Activated CD8-positive, alpha-beta memory T cell treated with anti-CD3 and anti-CD28 coated beads, Interleukin-2, amount 10 ng/mL, durations not matched to agents 7 days and 5 days (primary cell): ENCODE measurements around the gene MCM3AP. TPM values are rescaled to one million over a fixed set of nuclear protein-coding genes. Genes with fewer than 3 reads are reported as not detected.
"Not testable (repeated sequence)": the region's sequence is repeated elsewhere in the genome, so short reads cannot be mapped to it uniquely, and the experiment has no call there.

Source experiments
- ATAC-seq: fragments of 150-1000 bp; cut with Tn5 transposase; one replicate; pipeline ENCODE4 v1.10.0; 2021; ENCODE audit warnings: moderate library complexity
- CTCF ChIA-PET: fragments of 350-600 bp; sonication (Branson Sonifier 250); formaldehyde crosslinking; loops from one replicate; lab custom pipeline; 2021; ENCODE audit warnings: antibody characterized with exemption; lab: Charles Lee
- DNase-seq: peaks from one replicate; pipeline ENCODE4 v3.0.0-alpha.2; 2020
- H3K27ac Mint-ChIP-seq: one replicate; pipeline ENCODE4 v1.8.0; 2021; ENCODE audit warnings: mild to moderate bottlenecking, mixed read lengths
- H3K27me3 Mint-ChIP-seq: one replicate; pipeline ENCODE4 v1.8.0; 2021; ENCODE audit warnings: mixed read lengths
- H3K36me3 Mint-ChIP-seq: one replicate; pipeline ENCODE4 v1.8.0; 2021; ENCODE audit warnings: mild to moderate bottlenecking, mixed read lengths
- H3K4me1 Mint-ChIP-seq: one replicate; pipeline ENCODE4 v1.8.0; 2021; ENCODE audit warnings: mixed read lengths
- H3K4me3 Mint-ChIP-seq: one replicate; pipeline ENCODE4 v1.8.0; 2021; ENCODE audit warnings: mild to moderate bottlenecking, moderate library complexity, mixed read lengths
- H3K9me3 Mint-ChIP-seq: one replicate; pipeline ENCODE4 v1.8.0; 2022; ENCODE audit warnings: low read depth, mixed read lengths
- total RNA-seq, 2 experiments: library from RNA; stranded (reverse); gene quantifications; one replicate each; pipeline ENCODE4 v1.2.3, GENCODE V29; 2021

The MCM3AP gene
- total RNA-seq, 2 experiments from 2014 or later: 134 to 139 TPM

DNA sequence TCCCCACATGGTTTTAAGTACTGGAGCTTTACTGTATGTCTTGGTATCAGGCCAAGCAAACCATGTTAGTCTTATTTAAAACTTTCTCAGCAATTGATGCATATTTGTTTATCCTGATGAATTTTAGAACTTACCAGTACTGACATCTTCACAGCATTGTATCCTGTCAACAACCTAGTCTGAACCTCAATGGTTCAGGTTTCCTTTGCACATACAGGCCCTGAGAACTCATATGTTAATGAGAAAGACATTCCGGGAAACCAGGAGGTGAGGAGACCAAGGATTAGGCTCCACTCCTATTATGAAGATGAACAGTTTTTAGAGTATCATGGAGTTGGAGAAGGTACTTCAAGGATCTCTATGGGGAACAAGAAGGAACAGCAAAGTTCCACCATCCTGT lies 43.8 kb downstream of the MCM3AP start:
- Mint-ChIP-seq H3K4me1 (peaks cover 36% of the 10 kb centered on the region), H3K36me3 (peaks cover 57% of the 10 kb centered on the region), H3K27ac (peak overlapping the region; percentile 62)
- H3K27me3 Mint-ChIP-seq, DNase-seq, ATAC-seq, H3K9me3 Mint-ChIP-seq, H3K4me3 Mint-ChIP-seq: not testable (repeated sequence)
- CTCF ChIA-PET: interaction anchor here (1.3 to 2.3 kb wide), 3 partner anchors 9 to 98 kb away, joined by 5 to 7 read pairs (median 5); no protein-coding TSS in a partner anchor

DNA sequence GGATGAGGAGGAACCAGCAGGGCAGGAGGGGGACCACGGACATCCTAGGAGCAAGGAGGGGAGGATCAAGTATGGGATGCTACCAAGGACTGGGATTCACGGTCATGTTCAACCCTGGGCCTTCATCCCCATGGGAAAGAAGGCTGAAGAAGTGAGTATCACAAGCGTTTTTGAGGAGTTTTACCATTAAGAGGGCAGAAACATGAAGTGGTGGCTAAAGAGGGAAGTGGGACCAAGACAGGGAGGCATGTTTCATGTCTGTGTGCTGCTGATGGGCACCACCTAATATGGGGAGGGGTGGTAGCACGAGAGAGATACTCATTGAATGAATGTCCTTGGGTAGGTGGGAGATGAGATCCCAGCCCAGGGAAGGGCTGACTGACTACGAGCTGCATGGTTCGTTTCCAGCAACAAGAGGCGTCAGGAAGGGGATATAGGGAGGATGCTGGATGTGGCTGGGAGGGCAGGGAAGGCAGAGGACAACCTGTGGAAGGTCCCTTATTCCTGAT lies 45.5 kb downstream of the MCM3AP start:
- Mint-ChIP-seq H3K4me1 (peaks cover 32% of the 10 kb centered on the region), H3K27me3 (no peaks in the 10 kb centered on the region), H3K4me3 (no peak overlapping the region), H3K36me3 (peaks cover 62% of the 10 kb centered on the region), H3K27ac (no peak overlapping the region), H3K9me3 (no peaks in the 10 kb centered on the region)
- DNase-seq (no peak), ATAC-seq (no peak)
- CTCF ChIA-PET: interaction anchor here (1.2 to 2.3 kb wide), 2 partner anchors 15 to 97 kb away, joined by 3 to 7 read pairs; no protein-coding TSS in a partner anchor

DNA sequence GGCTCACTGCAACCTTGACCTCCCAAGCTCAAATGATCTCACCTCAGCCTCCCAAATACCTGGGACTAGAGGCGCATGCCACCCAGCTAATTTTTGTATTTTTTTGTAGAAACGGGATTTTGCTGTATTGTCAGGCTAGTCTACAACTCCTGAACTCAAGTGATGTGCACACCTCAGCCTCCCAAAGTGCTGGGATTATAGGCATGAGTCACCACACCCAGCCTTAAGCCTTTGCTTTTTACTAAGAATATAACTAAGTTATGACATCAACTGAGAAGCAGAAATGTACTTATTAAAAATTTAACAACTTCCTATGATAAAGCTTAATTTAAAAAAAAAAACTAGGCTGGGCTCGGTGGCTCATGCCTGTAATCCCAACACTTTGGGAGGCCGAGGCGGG lies 47.9 kb downstream of the MCM3AP start:
- H3K27me3 Mint-ChIP-seq: no peaks in the 10 kb centered on the region
- no peak overlapping the region for H3K27ac Mint-ChIP-seq
- H3K4me1 Mint-ChIP-seq: peaks cover 30% of the 10 kb centered on the region
- H3K36me3 Mint-ChIP-seq: peaks cover 62% of the 10 kb centered on the region
- H3K4me3 Mint-ChIP-seq: no peak overlapping the region
- no peaks in the 10 kb centered on the region for H3K9me3 Mint-ChIP-seq
- CTCF ChIA-PET: no interaction called here
- DNase-seq: no peak
- ATAC-seq: no peak

DNA sequence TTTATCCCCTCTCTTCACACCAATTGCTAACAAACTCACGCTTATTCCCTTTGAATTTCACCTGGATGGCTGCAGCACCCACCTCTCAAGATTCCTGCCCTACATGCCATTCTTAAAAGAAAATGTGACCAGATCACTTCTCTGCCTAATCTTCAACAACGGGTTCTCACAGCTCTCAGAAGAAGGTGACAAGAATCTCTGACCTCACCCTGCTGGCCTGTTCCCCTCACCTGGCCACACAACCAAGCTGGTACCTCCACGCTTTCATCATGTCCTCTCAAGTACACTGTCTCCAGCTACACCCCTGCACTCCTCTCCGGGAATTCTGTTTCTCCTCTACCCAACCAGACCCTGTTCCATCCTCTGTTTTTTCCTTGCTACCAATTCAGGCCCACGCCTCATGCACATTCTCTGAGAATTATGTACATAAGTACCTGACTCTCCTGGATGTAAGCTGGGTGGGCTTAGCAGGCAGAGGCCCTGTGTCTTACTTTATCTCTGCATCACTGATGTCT lies 50.9 kb downstream of the MCM3AP start:
- ATAC-seq (no peak), DNase-seq (peak; percentile 18)
- CTCF ChIA-PET: interaction anchor here (0.7 kb wide), 2 partner anchors 11 to 261 kb away, joined by 3 read pairs; no protein-coding TSS in a partner anchor
- peak overlapping the region; percentile 5 for H3K27ac Mint-ChIP-seq
- no peak overlapping the region for H3K4me3 Mint-ChIP-seq
- H3K9me3 Mint-ChIP-seq: no peaks in the 10 kb centered on the region
- peaks cover 36% of the 10 kb centered on the region for H3K4me1 Mint-ChIP-seq
- no peaks in the 10 kb centered on the region for H3K27me3 Mint-ChIP-seq
- H3K36me3 Mint-ChIP-seq: peaks cover 53% of the 10 kb centered on the region

DNA sequence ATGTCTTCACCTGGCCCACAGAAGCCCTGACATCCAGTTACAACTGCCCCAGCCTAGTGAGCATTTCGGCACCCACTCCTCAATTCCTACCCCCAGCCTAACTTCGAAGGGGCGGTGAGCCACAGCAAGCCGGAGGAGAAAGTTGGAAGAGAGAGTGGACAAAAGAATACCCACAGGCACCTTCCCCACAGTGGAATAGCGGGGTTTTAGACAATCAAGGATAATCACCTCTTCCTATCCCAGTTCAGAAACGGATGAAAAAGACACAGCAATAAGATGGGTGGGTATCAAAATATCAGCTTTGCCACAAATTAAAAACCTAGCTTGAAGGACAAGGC lies 55.5 kb downstream of the MCM3AP start:
- peak overlapping the region; percentile 85 for H3K4me3 Mint-ChIP-seq
- peak overlapping the region; percentile 71 for H3K27ac Mint-ChIP-seq
- DNase-seq: no peak
- CTCF ChIA-PET: interaction anchor here (0.7 to 3.1 kb wide), 8 partner anchors 14 to 256 kb away, joined by 3 to 11 read pairs (median 4); partner anchors contain the start of genes C21orf58, MCM3AP and YBEY
- peaks cover 61% of the 10 kb centered on the region for H3K4me1 Mint-ChIP-seq
- H3K36me3 Mint-ChIP-seq: peaks cover 31% of the 10 kb centered on the region
- ATAC-seq: no peak
- H3K9me3 Mint-ChIP-seq: no peaks in the 10 kb centered on the region
- H3K27me3 Mint-ChIP-seq: no peaks in the 10 kb centered on the region

DNA sequence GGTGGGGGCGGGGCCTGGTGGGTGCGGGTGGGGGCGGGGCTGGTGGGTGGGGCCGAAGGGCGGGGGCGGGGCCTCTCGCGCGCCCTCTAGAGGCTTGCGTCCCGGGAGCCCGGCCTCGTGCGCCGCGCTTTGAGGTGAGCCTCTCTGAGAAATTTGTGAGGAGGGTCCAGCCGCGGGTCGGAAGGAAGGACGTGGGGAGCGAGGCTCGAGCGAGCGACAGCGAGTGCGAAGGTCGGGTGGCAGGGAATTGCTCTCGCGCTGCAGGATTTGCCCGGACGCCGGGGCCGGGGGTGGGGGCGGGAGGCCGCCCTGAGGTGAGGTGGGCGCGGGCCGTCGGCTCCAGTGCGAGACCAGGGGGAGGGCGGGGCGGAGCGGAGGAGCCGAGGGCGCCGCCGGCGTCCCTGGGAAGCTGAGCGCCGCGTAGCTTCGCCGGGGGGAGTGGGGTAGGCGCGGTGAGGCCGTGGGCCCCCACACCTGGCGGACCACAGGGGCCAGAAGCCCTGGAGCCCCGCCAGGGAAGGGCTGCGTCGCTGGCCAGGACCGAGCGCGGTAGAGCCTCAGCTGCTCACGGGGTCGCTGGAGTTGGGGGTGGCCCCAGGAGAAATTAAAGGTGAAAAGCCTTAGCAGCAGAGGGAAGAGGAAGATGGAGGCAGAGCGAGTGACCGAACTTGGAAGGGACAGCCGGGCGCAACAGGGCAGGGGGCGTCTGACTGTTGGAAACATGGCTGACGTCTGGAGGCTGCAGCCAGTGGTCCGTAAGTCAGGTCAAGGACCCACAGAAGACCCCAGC lies 56.1 kb downstream of the MCM3AP start:
- ATAC-seq: peak; percentile 35
- CTCF ChIA-PET: interaction anchor here (0.7 to 3.1 kb wide), 9 partner anchors 14 to 256 kb away, joined by 3 to 11 read pairs (median 4); partner anchors contain the start of genes C21orf58, MCM3AP and YBEY
- peaks cover 55% of the 10 kb centered on the region for H3K4me1 Mint-ChIP-seq
- DNase-seq: no peak
- H3K27ac Mint-ChIP-seq: peak overlapping the region; percentile 93
- H3K9me3 Mint-ChIP-seq: no peaks in the 10 kb centered on the region
- peak overlapping the region; percentile 85 for H3K4me3 Mint-ChIP-seq
- no peaks in the 10 kb centered on the region for H3K27me3 Mint-ChIP-seq
- H3K36me3 Mint-ChIP-seq: peaks cover 26% of the 10 kb centered on the region

DNA sequence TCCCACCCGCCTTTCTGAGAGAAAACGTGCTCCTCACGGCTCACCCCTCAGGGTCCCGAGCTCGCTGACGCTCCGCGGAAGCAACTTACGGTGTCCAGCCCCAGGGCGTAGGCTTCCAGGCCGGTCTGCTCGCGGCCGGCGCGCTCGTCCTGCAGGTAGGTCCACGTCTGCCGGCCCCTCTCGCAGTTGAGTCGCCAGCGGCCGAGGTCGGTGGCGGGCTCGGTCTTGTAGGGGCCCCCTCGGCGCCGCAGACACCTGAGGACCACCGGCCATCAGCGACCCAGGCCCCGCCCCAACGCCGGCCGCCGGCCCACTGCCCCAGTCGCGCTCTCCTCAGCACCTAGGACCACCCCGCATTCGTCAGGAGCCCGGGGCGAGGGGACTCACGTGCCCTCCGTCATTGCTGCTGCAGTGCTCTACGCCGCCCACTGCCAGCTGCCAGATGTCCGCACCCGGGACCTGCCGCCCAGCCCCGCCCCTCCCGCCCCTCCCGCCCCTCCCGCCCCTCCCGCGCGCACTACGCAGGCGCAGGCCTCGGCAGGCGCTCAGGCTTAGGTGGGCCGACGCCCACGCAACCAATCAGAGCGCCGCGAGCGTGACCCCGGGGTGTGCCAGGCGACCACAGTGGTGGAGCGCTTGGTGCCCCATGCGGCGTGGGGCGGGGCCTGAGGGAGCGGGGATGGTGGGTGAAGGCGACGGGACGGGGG lies 56.9 kb downstream of the MCM3AP start, which contains the start of gene LSS:
TSS of gene LSS (minus strand) at position 430 of the 707 bp plus-strand sequence. CDS start at position 401, 29 bp downstream.
- ATAC-seq (peak; percentile 96), DNase-seq (peak; percentile 99)
- H3K27ac Mint-ChIP-seq: peak within 1 kb of the TSS; percentile 93
- CTCF ChIA-PET: interaction anchor here (1.3 to 3.1 kb wide), 3 partner anchors 57 to 85 kb away, joined by 3 to 11 read pairs (median 10); partner anchors contain the start of genes MCM3AP and YBEY
- H3K27me3 Mint-ChIP-seq: no peaks in the 10 kb centered on the region
- H3K36me3 Mint-ChIP-seq: peaks cover 18% of the 10 kb centered on the region
- H3K4me1 Mint-ChIP-seq: peaks cover 47% of the 10 kb centered on the region
- no peaks in the 10 kb centered on the region for H3K9me3 Mint-ChIP-seq
- peak within 1 kb of the TSS; percentile 85 for H3K4me3 Mint-ChIP-seq

DNA sequence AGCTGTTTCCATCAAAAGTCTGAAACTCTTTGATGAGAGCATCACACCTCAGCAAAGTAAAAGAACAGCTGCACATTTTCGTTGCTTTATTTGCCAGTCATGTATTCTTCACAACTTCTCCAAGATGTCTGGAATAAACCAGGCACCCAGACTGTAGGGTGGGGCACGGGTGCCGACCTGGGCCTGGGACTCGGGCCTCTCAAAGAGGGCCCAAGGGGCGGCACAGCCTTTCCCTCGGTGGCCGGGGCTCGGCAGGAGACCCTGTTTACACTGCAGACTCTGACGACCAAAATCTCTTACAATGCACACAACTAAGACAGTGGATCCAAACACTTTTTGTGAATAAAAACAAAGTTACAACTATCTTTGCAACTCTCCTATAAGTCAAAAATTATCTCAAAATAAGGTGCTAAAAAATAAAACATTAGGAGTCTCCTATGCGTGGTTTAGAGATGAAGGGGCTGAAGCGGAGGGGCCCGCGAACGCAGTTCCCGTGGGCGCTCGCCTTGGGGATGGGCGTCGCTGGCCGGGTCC lies 57.5 kb downstream of the MCM3AP start:
- Mint-ChIP-seq H3K4me1 (peaks cover 46% of the 10 kb centered on the region), H3K36me3 (peaks cover 17% of the 10 kb centered on the region), H3K27ac (peak overlapping the region; percentile 20), H3K4me3 (peak overlapping the region; percentile 76), H3K27me3 (no peaks in the 10 kb centered on the region), H3K9me3 (no peaks in the 10 kb centered on the region)
- CTCF ChIA-PET: interaction anchor here (2.1 to 3.1 kb wide), 2 partner anchors 57 to 84 kb away, joined by 10 to 11 read pairs; partner anchors contain the start of genes MCM3AP and YBEY
- peak; percentile 41 for DNase-seq
- no peak for ATAC-seq

DNA sequence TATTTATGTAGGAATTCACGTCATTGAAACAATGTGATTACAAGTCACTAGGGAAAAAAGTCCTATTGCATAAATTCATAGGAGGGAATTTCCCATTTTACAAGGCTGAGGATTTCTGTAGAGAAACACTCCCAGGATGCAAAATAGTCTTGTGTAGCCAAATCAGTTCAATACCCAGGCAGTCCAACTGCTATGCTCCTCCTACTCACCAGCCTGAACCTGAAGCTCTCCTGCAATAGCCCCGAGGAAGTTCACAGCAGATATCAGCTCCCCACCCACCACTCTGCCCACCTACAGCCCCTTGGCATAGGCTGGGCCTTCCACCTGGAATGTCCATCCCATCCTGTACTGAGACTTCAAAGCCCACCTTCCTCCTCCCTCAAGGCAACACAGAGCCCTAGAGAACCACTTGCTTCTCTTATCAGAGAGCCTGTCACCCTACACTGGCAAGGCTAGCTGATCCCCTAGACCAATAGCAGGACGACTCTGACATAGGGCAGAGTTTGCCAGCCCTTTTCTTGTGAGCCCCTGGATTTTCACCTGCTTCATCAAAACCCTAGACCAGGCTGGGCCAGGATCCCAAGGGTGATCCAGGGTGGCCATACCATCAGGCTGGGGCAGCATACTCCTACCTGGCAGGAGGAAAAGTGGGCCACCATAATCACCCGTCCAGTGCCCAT lies 58.4 kb downstream of the MCM3AP start:
- DNase-seq (peak; percentile 41), ATAC-seq (no peak)
- Mint-ChIP-seq H3K4me3 (peak overlapping the region; percentile 76), H3K9me3 (no peaks in the 10 kb centered on the region), H3K27ac (no peak overlapping the region), H3K36me3 (peaks cover 12% of the 10 kb centered on the region), H3K4me1 (peaks cover 43% of the 10 kb centered on the region), H3K27me3 (no peaks in the 10 kb centered on the region)
- CTCF ChIA-PET: interaction anchor here (2.1 to 3.1 kb wide), 2 partner anchors 58 to 83 kb away, joined by 10 to 11 read pairs; partner anchors contain the start of genes MCM3AP and YBEY

DNA sequence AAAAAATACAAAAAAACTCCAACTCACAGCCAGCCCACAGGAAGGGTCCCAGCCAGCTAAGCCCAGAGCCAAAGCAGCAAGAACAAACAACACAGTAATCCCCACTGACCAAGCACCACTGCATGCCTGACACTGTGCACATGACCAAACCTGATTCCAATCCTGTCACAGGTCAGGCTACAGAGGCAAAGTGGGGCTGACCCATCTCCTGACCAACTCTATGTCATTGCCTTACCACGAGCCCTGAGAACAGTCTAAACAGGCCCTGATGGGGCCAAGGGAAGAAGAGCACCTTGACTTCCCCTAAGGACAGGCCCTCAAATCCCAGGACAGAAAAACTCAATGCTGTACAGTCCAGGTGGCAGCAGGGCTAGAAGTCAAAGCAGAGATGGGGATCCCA lies 59.3 kb downstream of the MCM3AP start:
- ATAC-seq: no peak
- DNase-seq: no peak
- Mint-ChIP-seq H3K4me3 (no peak overlapping the region), H3K4me1 (peaks cover 34% of the 10 kb centered on the region), H3K27me3 (no peaks in the 10 kb centered on the region), H3K27ac (no peak overlapping the region), H3K9me3 (no peaks in the 10 kb centered on the region), H3K36me3 (peaks cover 3% of the 10 kb centered on the region)
- CTCF ChIA-PET: no interaction called here

DNA sequence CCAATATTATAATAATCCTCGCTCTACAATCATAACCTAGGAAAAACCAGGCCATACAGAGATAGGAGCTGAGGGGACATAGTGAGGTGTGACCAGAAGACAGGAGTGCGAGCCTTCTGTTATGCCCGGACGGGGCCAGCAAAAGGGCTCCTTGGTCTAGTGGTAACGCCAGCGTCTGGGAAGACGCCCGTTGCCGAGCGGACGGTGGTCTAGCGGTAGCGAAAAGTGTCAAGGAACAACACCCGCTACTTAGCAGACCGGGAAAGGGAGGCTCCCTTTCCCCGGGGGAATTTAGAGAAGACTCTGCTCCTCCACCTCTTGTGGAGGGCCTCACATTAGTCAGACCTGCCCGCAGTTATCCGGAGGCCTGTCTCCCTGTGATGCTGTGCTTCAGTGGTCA lies 61.8 kb downstream of the MCM3AP start:
- H3K27me3 Mint-ChIP-seq, CTCF ChIA-PET, H3K4me3 Mint-ChIP-seq, H3K9me3 Mint-ChIP-seq, ATAC-seq, H3K27ac Mint-ChIP-seq, H3K36me3 Mint-ChIP-seq: not testable (repeated sequence)
- H3K4me1 Mint-ChIP-seq: peaks cover 23% of the 10 kb centered on the region
- DNase-seq: peak; percentile 31

DNA sequence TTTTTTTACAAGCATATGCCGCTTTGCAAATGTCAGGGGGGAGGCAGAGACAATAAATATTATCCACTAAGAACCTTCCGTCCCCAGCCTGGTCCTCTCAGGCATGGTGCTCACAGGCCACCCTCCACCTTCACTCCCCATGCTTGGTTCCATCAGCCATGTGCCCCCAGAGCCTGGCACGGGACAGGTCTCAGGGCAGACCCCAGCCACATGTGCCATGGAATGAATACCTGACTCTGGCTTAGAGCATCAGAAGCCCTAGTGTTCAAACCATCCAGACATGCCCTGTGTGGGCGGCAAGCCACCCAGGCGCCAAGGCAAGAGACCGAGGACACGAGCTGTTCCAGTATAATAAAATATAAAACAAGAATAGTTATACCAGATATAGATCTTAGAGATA lies 62.2 kb downstream of the MCM3AP start:
- H3K4me1 Mint-ChIP-seq: peaks cover 23% of the 10 kb centered on the region
- H3K4me3 Mint-ChIP-seq: no peak overlapping the region
- no peaks in the 10 kb centered on the region for H3K27me3 Mint-ChIP-seq
- ATAC-seq (no peak), DNase-seq (no peak)
- no peaks in the 10 kb centered on the region for H3K36me3 Mint-ChIP-seq
- H3K9me3 Mint-ChIP-seq: no peaks in the 10 kb centered on the region
- CTCF ChIA-PET: no interaction called here
- no peak overlapping the region for H3K27ac Mint-ChIP-seq
